HG02571 (cell line): ENCODE results near the gene DAO.

Experiments used
- ATAC-seq: cut with Tn5 transposase; IDR thresholded peaks from one replicate; pipeline ENCODE4 v1.9.1; 2021; ENCODE audit warnings: mild to moderate bottlenecking, moderate library complexity; ENCODE audit not compliant: unreplicated experiment

The DAO gene

GRCh38 chr12:108875280-108875679 lies 4.6 kb upstream of the DAO start:
- no peak for ATAC-seq

- ATAC-seq: no peak
Measured at GRCh38 chr12:108875682-108876361, 4.1 kb upstream of the DAO start.

- no peak for ATAC-seq
Measured at GRCh38 chr12:108876550-108876949, 3.3 kb upstream of the DAO start.

GRCh38 chr12:108881953-108882352 lies 2.1 kb downstream of the DAO start:
- no peak for ATAC-seq

GRCh38 chr12:108884116-108885012 lies 4.5 kb downstream of the DAO start:
- no peak for ATAC-seq

- no peak for ATAC-seq
Measured at GRCh38 chr12:108886873-108887629, 7.2 kb downstream of the DAO start.

- no peak for ATAC-seq
Measured at GRCh38 chr12:108888031-108888430, 8.1 kb downstream of the DAO start.

GRCh38 chr12:108890208-108890607 lies 10.3 kb downstream of the DAO start:
- no peak for ATAC-seq

- no peak for ATAC-seq
Measured at GRCh38 chr12:108895220-108895802, 15.4 kb downstream of the DAO start.

GRCh38 chr12:108896336-108896735 lies 16.4 kb downstream of the DAO start:
- ATAC-seq: no peak

GRCh38 chr12:108896817-108897216 lies 16.9 kb downstream of the DAO start:
- ATAC-seq: no peak

GRCh38 chr12:108899145-108899544 lies 19.3 kb downstream of the DAO start:
- no peak for ATAC-seq

GRCh38 chr12:108905725-108906124 lies 25.8 kb downstream of the DAO start:
- ATAC-seq: no peak

GRCh38 chr12:108906971-108907370 lies 27.1 kb downstream of the DAO start:
- no peak for ATAC-seq

GRCh38 chr12:108907839-108908351 lies 28.0 kb downstream of the DAO start:
- ATAC-seq: no peak

- no peak for ATAC-seq
Measured at GRCh38 chr12:108910336-108910735, 30.4 kb downstream of the DAO start.

- no peak for ATAC-seq
Measured at GRCh38 chr12:108911915-108912314, 32.0 kb downstream of the DAO start.

- ATAC-seq: no peak
Measured at GRCh38 chr12:108912361-108912760, 32.5 kb downstream of the DAO start.

- no peak for ATAC-seq
Measured at GRCh38 chr12:108914121-108914531, 34.2 kb downstream of the DAO start.

GRCh38 chr12:108915632-108916133 lies 35.8 kb downstream of the DAO start:
- no peak for ATAC-seq

- ATAC-seq: no peak
Measured at GRCh38 chr12:108916336-108916735, 36.4 kb downstream of the DAO start.
